IPS-15b (cell line): ENCODE results near the gene HEXD.
"Not testable (repeated sequence)": the region's sequence is repeated elsewhere in the genome, so short reads cannot be mapped to it uniquely, and the experiment has no call there.

ENCODE experiments used
- H3K27me3 ChIP-seq: one replicate; pipeline ENCODE4 v1.6.1; 2013; ENCODE audit warnings: low read length; ENCODE audit not compliant: control insufficient read depth, insufficient read depth
- H3K36me3 ChIP-seq: one replicate; pipeline ENCODE4 v1.6.1; 2013; ENCODE audit warnings: low read length; ENCODE audit not compliant: control insufficient read depth, insufficient read depth
- H3K4me1 ChIP-seq: one replicate; pipeline ENCODE4 v1.6.1; 2013; ENCODE audit warnings: mild to moderate bottlenecking, low read length; ENCODE audit not compliant: control insufficient read depth, insufficient read depth
- H3K4me3 ChIP-seq: one replicate; pipeline ENCODE4 v1.5.1; 2013; ENCODE audit warnings: low read depth, low read length
- H3K9ac ChIP-seq: one replicate; pipeline ENCODE4 v1.6.1; 2013; ENCODE audit warnings: low read depth, mild to moderate bottlenecking, low read length
- H3K9me3 ChIP-seq: one replicate; pipeline ENCODE4 v1.6.1; 2013; ENCODE audit warnings: mild to moderate bottlenecking, low read length; ENCODE audit not compliant: control insufficient read depth, insufficient read depth

Gene HEXD

GRCh38 chr17:82403662-82404660 is 14.2 kb upstream of the HEXD start:
- H3K27me3 ChIP-seq = no peaks in the 10 kb centered on the region
- H3K36me3 ChIP-seq = peaks cover 4% of the 10 kb centered on the region
- H3K4me3 ChIP-seq = no peak overlapping the region
- no peaks in the 10 kb centered on the region for H3K4me1 ChIP-seq
- H3K9ac ChIP-seq = no peak overlapping the region
- H3K9me3 ChIP-seq = no peaks in the 10 kb centered on the region

- Histone ChIP-seq H3K4me1 (no peaks in the 10 kb centered on the region), H3K4me3 (no peak overlapping the region), H3K9ac (no peak overlapping the region), H3K27me3 (no peaks in the 10 kb centered on the region), H3K9me3 (no peaks in the 10 kb centered on the region), H3K36me3 (peaks cover 4% of the 10 kb centered on the region)
These were observed 13.1 kb upstream of the HEXD start for GRCh38 chr17:82405051-82405450.

GRCh38 chr17:82406131-82406671 is 11.9 kb upstream of the HEXD start:
- H3K9ac ChIP-seq = no peak overlapping the region
- H3K4me3 ChIP-seq = no peak overlapping the region
- H3K36me3 ChIP-seq = peaks cover 4% of the 10 kb centered on the region
- no peaks in the 10 kb centered on the region for H3K27me3 ChIP-seq
- no peaks in the 10 kb centered on the region for H3K4me1 ChIP-seq
- H3K9me3 ChIP-seq = no peaks in the 10 kb centered on the region

GRCh38 chr17:82407255-82407654 is 10.9 kb upstream of the HEXD start:
- Histone ChIP-seq H3K4me1 (no peaks in the 10 kb centered on the region), H3K36me3 (peaks cover 2% of the 10 kb centered on the region)

GRCh38 chr17:82408288-82408937 is 9.7 kb upstream of the HEXD start:
- no peaks in the 10 kb centered on the region for H3K4me1 ChIP-seq
- H3K27me3 ChIP-seq = no peaks in the 10 kb centered on the region
- no peaks in the 10 kb centered on the region for H3K9me3 ChIP-seq
- H3K9ac ChIP-seq = no peak overlapping the region
- H3K4me3 ChIP-seq = no peak overlapping the region
- H3K36me3 ChIP-seq = peaks cover 2% of the 10 kb centered on the region

More at GRCh38 chr17:82407255-82407654, 10.9 kb upstream of the HEXD start:
- Histone ChIP-seq H3K9me3 (no peaks in the 10 kb centered on the region), H3K4me3 (no peak overlapping the region), H3K9ac (no peak overlapping the region), H3K27me3 (no peaks in the 10 kb centered on the region)

GRCh38 chr17:82408938-82409318 is 9.2 kb upstream of the HEXD start:
- Histone ChIP-seq H3K4me3 (no peak overlapping the region), H3K4me1 (no peaks in the 10 kb centered on the region), H3K27me3 (no peaks in the 10 kb centered on the region)

GRCh38 chr17:82410014-82410716 is 8.0 kb upstream of the HEXD start:
- Histone ChIP-seq H3K9me3 (no peaks in the 10 kb centered on the region), H3K4me3 (no peak overlapping the region), H3K9ac (no peak overlapping the region), H3K4me1 (no peaks in the 10 kb centered on the region), H3K27me3 (no peaks in the 10 kb centered on the region), H3K36me3 (no peaks in the 10 kb centered on the region)

More at GRCh38 chr17:82408938-82409318, 9.2 kb upstream of the HEXD start:
- no peak overlapping the region for H3K9ac ChIP-seq
- no peaks in the 10 kb centered on the region for H3K9me3 ChIP-seq
- H3K36me3 ChIP-seq = peaks cover 2% of the 10 kb centered on the region

- H3K27me3 ChIP-seq = no peaks in the 10 kb centered on the region
- H3K4me3 ChIP-seq = no peak overlapping the region
- H3K9ac ChIP-seq = no peak overlapping the region
- no peaks in the 10 kb centered on the region for H3K9me3 ChIP-seq
- no peaks in the 10 kb centered on the region for H3K36me3 ChIP-seq
- no peaks in the 10 kb centered on the region for H3K4me1 ChIP-seq
These were observed 6.6 kb upstream of the HEXD start for GRCh38 chr17:82411396-82412053.

GRCh38 chr17:82412081-82412480 is 6.1 kb upstream of the HEXD start:
- not testable (repeated sequence) for H3K27me3 ChIP-seq, H3K9me3 ChIP-seq, H3K36me3 ChIP-seq, H3K9ac ChIP-seq, H3K4me3 ChIP-seq, H3K4me1 ChIP-seq

- H3K9ac ChIP-seq = no peak overlapping the region
- no peak overlapping the region for H3K4me3 ChIP-seq
- H3K27me3 ChIP-seq = no peaks in the 10 kb centered on the region
- no peaks in the 10 kb centered on the region for H3K9me3 ChIP-seq
- H3K36me3 ChIP-seq = no peaks in the 10 kb centered on the region
- H3K4me1 ChIP-seq = no peaks in the 10 kb centered on the region
These were observed 5.3 kb upstream of the HEXD start for GRCh38 chr17:82412535-82413520.
